Measurements from ENCODE around the gene KLHDC4.
"Not testable (repeated sequence)": the region's sequence is repeated elsewhere in the genome, so short reads cannot be mapped to it uniquely, and the experiment has no call there.

Gene KLHDC4

DNA sequence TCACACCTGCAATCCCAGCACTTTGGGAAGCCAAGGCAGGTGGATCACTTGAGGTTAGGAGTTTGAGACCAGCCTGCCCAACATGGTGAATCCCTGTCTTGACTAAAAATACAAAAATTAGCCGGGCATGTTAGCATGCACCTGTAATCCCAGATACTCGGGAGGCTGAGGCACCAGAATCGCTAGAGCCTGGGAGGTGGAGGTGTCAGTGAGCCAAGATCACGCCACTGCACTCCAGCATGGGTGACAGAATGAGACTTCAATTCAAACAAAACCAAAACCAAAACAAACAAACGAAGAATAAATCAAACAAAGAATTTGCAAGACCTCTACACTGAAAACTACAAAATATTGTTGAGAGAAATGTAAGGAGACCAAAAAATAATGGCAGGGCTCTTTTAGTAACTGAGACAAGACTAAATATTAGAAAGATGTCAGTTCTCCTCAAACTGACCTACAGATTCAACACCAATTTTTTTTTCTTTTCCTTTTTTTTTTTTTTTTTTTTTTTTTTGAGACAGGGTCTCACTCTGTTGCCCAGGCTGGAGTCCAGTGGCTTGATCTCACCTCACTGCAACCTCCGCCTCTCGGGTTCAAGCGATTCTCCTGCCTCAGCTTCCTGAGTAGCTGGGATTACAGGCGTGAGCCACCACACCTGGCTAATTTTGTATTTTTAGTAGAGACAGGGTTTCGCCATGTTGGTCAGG is 23.1 kb upstream of the KLHDC4 start:
- not testable (repeated sequence) for DNase-seq (ENCODE audit: low spot score)

- DNase-seq (ENCODE audit: low spot score) = not testable (repeated sequence)
These were observed 21.8 kb upstream of the KLHDC4 start for GRCh38 chr16:87787451-87788091.

- no peak for DNase-seq (ENCODE audit: low spot score)
These were observed 19.0 kb upstream of the KLHDC4 start for GRCh38 chr16:87784812-87785211.

DNA sequence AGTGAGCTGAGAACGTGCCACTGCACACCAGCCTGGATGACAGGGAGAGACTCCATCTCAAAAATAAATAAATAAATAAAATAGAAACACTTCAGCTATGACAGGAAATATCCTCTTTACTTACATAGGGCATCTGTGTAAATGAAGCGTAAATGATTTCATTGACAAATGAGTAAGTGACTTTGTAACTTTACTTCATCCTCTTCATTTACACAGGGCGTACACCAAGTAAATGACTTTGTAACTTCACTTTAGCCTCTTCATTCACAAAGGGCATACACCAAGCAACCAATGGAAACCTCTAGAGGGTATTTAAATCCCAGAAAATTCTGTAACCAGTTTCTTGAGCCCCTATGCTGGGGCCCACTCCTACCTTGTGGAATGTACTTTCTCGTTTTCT is 16.2 kb upstream of the KLHDC4 start:
- no peak for DNase-seq (ENCODE audit: low spot score)

GRCh38 chr16:87780385-87780989 is 14.7 kb upstream of the KLHDC4 start:
- DNase-seq (ENCODE audit: low spot score) = no peak

DNA sequence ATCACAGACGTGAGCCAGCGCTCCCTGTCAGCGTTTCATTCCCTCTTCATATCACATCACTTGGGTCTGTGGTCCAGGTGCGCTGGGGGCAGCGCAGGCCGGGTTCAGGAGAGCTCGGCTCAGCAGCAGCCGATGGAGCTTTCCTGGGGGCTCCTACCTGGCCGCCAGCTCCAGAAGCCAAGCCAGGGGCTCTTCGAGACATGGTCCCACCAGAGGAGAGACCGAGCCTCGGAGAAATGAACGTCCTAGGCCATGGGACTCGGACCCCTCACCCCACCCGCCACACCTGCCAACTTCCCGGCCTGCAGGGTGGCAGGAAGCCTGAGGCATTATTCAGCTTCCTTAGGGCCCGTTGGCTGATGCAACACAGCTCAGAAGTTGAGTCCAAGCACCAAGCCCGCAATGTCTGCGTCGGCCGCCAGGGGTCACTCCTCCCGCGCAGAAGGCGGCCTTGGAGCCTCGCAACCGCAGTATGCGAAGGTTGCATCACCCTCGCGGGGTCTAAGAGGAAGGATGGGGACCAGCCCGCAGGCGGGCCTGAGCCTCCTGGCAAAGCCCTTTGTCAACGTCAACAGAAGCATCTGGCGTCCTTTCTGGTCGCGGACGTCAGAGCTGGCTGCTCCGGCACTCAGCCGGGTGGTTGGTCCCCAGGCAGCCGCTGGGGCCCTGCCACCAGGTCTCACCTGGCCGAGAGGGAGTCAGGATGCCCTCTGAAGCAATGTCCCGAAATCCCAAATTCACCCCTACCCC is 13.2 kb upstream of the KLHDC4 start:
- peak; percentile 93 for DNase-seq (ENCODE audit: low spot score)

DNA sequence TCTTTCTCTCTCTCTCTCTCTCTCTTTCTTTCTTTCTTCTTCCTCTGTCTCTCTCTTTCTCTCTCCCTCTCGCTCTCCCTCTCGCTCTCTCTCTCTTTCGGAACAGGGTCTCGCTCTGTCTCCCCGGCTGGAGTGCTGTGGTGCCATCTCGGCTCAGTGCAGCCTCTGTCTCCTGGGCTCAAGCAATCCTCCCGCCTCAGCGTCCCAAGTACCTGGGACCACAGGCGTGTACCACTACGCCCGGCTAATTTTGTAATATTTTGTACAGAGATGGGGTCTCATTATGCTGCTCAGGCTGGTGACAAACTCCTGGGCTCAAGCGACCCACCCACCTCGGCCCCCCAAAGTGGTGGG is 12.7 kb upstream of the KLHDC4 start:
- no peak for DNase-seq (ENCODE audit: low spot score)

- not testable (repeated sequence) for DNase-seq (ENCODE audit: low spot score)
These were observed 8.1 kb upstream of the KLHDC4 start for GRCh38 chr16:87773836-87774235.

DNA sequence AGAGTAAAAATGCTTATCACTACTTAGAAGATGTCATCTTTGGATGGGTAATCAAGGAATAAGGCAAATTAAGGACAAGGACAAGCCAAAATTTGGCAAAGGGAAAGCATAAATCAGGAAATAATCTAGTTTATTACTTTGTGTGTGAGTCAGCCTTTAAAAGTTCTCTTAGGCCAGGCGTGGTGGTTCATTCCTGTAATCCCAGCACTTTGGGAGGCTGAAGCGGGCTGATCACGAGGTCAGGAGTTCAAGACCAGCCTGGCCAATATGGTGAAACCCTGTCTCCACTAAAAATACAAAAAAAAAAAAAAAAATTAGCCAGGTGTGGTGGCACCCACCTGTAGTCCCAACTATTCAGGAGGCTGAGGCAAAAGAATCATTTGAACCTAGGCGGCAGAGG is 1.7 kb upstream of the KLHDC4 start:
- not testable (repeated sequence) for DNase-seq (ENCODE audit: low spot score)

- DNase-seq (ENCODE audit: low spot score) = no peak
These were observed 655 bp upstream of the KLHDC4 start for GRCh38 chr16:87766485-87766797.

GRCh38 chr16:87765473-87765775 is 362 bp downstream of the KLHDC4 start:
- DNase-seq (ENCODE audit: low spot score) = no peak

DNA sequence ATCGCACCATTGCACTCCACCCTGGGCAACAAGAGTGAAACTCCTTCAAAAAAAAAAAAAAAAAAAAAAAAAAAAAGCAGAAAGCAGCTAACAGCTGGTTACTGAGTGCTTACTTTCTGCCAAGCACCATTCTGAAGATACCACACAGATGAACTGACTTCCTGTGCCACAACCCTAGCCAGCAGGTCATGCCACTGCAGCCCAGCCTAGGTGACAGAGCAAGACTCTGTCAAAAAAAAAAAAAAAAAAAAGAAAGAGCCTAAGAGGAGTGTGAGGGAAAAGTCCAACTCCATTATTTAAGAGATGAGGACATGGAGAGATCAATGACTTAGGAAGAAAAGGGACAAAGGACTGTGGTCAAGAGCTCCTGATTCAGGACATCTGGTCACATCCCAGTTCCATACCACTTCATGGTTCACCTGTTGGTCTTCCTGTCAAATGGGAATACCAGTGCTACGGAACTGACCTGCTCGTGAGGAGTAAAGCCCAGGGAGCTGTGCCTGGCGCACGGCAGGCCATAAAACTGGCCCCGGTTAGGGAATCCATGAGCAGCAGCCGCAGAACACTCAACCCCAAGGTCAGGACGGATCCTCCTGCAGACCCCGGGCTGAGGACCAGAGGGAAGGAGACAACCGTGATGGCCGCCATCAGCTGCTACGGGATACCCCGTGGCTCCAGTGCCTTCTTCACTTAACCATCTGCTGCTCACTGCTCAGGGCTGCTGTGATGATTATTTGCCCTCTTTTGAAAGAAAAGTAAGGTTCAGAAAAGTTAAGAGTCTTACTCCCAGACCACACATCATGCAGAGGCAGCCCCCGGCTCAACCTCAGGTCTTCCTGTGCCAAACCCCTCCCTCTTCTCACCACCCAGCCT is 950 bp downstream of the KLHDC4 start:
- no peak for DNase-seq (ENCODE audit: low spot score)

DNA sequence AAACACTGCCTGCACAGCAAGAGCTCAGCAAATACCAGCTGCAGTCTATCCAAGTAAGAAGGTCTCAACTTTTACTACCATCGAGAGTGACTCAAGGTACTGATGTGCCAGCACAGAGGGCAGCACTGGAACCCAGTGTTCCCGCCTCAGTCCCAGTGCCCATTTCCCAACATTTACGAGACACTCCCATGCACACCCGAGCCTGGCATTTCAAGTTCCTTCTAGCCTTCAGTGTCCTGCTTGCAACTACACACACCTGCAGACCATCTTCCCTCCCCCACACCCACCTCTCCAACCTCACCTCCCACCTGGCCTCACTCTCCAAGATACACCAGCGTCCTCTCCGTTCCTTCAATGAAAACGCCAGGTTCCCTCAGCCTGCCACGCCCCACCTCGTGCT is 3.2 kb downstream of the KLHDC4 start:
- DNase-seq (ENCODE audit: low spot score) = peak; percentile 30

GRCh38 chr16:87762071-87762571 is 3.7 kb downstream of the KLHDC4 start:
- DNase-seq (ENCODE audit: low spot score) = no peak

- DNase-seq (ENCODE audit: low spot score) = no peak
These were observed 4.7 kb downstream of the KLHDC4 start for GRCh38 chr16:87761060-87761459.

GRCh38 chr16:87757841-87758426 is 7.9 kb downstream of the KLHDC4 start:
- no peak for DNase-seq (ENCODE audit: low spot score)

- no peak for DNase-seq (ENCODE audit: low spot score)
These were observed 11.3 kb downstream of the KLHDC4 start for GRCh38 chr16:87754535-87754934.

DNA sequence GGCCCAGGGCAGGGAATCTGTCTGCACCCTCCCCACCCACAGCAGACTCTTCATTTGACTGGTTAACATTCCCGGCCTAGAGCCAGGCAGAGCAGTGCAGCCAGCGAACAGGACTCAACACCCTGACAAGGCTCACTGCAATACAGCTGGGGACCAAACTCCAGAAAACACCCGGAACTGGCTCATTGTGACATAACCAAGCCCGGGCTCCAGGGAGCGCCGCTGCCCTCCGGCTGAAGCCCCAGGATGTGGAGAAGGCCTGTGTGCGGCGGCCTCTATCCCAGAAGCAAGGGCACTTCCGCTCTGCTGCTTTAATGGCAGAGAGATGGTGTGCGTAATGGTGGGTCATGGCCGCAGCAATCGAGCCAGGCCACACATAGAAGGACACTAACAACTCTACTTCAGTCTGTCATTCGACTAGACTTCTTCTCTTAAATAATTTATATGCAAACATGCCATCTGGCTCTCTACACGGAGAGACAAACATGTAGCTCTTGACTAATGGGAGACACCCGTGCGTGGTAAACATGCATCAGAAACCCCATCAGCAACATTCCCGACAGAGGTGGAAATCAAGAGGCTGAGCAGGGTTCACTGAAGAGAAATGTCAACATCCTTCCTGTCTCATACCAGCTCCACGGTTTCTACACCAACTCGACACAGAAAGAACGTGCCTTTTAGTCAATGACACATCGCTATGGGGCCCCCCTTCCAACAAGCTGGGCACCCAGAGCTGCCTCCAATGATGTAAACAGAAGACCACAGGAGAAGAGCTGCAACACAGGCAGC is 18.0 kb downstream of the KLHDC4 start:
- DNase-seq (ENCODE audit: low spot score) = no peak

DNA sequence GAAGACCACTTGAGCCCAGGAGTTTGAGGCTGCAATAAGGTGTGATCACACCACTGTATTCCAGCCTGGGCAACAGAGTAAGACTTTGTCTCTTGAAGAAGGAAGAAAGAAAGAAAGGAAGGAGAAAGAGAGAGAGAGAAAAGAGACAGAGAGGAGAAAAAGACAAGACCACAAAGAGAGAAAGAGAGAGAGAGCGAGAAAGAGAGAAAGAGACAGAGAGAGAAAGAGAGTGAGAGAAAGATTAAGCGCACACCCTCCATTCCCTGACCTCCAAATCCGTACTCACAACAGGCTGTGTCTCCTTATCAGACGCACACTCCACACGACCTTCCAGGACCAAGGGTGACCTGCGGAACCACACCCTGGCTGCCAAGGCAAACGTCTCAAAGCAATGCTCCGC is 19.6 kb downstream of the KLHDC4 start:
- DNase-seq (ENCODE audit: low spot score) = no peak

DNA sequence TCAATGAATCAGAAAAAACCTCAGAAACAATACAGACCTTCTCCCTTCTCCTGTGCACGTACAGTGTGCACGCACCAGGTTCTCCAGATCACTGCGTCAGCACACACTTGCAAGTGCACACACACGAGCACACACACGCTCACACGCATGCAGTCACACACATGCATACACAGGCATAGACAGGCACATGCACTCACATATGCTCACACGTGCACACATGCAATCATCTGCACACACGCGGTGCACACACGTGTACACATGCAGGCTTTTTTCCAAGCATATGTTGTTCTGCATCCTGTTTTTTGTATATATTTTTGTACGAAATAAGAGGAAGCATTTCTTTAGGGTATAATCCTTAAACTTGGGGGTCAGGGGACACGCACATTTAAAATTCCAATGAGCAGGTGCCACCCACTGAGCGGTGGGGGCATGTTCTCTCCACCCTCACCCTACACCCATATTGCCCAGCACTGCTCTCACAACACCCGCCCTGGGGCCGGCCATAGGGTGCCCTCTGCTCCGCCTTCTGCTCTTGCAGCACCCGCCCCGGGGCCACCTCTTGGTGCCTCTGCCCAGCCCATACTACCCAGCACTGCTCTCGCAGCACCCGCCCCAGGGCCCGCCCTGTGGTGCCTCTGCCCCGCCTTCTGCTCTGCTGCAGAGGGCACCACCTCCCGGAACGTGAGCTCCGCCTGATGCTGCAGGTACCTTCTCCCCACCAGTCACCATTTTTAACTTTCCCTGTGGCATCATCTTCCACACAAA is 20.9 kb downstream of the KLHDC4 start:
- DNase-seq (ENCODE audit: low spot score) = no peak
